ENCODE results near the gene EXOSC7. TPM values are rescaled to one million over a fixed set of nuclear protein-coding genes. Genes with fewer than 3 reads are reported as not detected.

EXOSC7 gene
- total and polyA plus RNA-seq, 2 of the 4 experiments (the other 2 are of a cell fraction), result 61.6 to 62.2 TPM

DNA sequence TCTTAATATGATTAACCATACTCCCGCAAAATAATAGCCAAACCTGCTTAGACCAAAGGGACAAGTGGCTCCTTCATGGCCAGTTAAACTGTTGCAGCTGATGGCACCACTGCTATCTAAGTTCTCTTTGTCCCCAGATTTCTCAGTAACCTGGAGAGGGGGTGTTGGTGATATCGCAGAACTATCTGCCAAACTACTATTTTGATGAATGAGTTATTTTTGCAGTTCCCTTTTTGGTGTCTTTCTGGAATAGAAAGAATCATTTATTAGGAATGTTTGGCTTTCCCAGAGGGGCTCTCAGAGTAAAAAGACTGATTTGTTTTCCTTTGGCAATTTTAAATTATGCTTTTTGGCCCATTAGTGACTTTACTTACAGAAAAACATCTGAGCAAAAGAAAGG lies 83.1 kb downstream of the EXOSC7 start:
- no peak overlapping the region for H3K9ac ChIP-seq (ENCODE audit: low read depth, low read length)
- DNase-seq (no peak), ATAC-seq (ENCODE audit: low read depth) (no peak)
- H3K4me3 ChIP-seq (ENCODE audit: insufficient read depth, low read depth, low read length), result no peak overlapping the region
- H3K23ac ChIP-seq (ENCODE audit: low read depth, low read length), result peak overlapping the region; percentile 61; the same call in 1 of the 2 replicates
- H2BK15ac ChIP-seq (ENCODE audit: low read depth, low read length), result peak overlapping the region; percentile 96
- CTCF ChIA-PET, result no interaction called here
- peak overlapping the region; percentile 52 for H3K27ac ChIP-seq (ENCODE audit: insufficient read depth, low read length)
- dilution Hi-C loops (cut with HindIII; ENCODE audit: low sequenced_read_pairs, unreplicated experiment), result no loop called here
- peak overlapping the region; percentile 93 for H2BK20ac ChIP-seq (ENCODE audit: low read depth, low read length)
- BruUV-seq (replicated peaks), result no TSS peak
- no peaks in the 10 kb centered on the region for H3K36me3 ChIP-seq (ENCODE audit: control insufficient read depth, insufficient read depth, low read length)
- peak overlapping the region; percentile 94 for H2BK120ac ChIP-seq (ENCODE audit: low read depth, low read length)
- H2AK5ac ChIP-seq (ENCODE audit: low read depth, low read length), result peak overlapping the region; percentile 87
- H4K91ac ChIP-seq (ENCODE audit: insufficient read depth, low read depth, low read length), result peak overlapping the region; percentile 83
- peaks cover 33% of the 10 kb centered on the region for H3K9me1 ChIP-seq (ENCODE audit: insufficient read depth, low read length)
- H3K56ac ChIP-seq (ENCODE audit: extremely low read depth, insufficient read depth, low read length), result no peak overlapping the region
- POLR2A ChIA-PET (ENCODE audit: unreplicated experiment), result no interaction called here
- peak overlapping the region; percentile 78 for H2BK5ac ChIP-seq (ENCODE audit: low read depth, low read length, poor library complexity, severe bottlenecking)
- peak overlapping the region; percentile 53; the same call in 1 of the 2 replicates for H3K14ac ChIP-seq (replicated peaks; ENCODE audit: low read depth, low read length)
- H4K5ac ChIP-seq (ENCODE audit: low read depth, low read length), result peak overlapping the region; percentile 72; the same call in 1 of the 2 replicates
- no peaks in the 10 kb centered on the region for H4K20me1 ChIP-seq (ENCODE audit: insufficient read depth, low read length)
- peak overlapping the region; percentile 86 for H3K4ac ChIP-seq (ENCODE audit: low read depth, low read length)
- H3K4me1 ChIP-seq (ENCODE audit: control insufficient read depth, insufficient read depth, low read length), result peaks cover 41% of the 10 kb centered on the region
- no peak overlapping the region for H2AFZ ChIP-seq (replicated peaks; ENCODE audit: low read length, poor library complexity)
- in situ Hi-C loops (cut with MboI; ENCODE audit: low sequenced_read_pairs), result loop anchor here (5.0 kb wide), 1 partner anchor 63 kb away; no protein-coding TSS in a partner anchor
- no CpG with 5 or more reads among the region's 2 CpGs for WGBS, 2 experiments (ENCODE audit: extremely low coverage in 2 of 2, insufficient read length in 1 of 2)
- no peaks in the 10 kb centered on the region for H3K9me3 ChIP-seq (ENCODE audit: control insufficient read depth, insufficient read depth, low read length)
- TF ChIP-seq RCOR1 (IDR thresholded peaks at IDR 0.05; ENCODE audit: insufficient replicate concordance, low read length), result no peak
- no peak for TF ChIP-seq CEBPB (IDR thresholded peaks at IDR 0.05; ENCODE audit: low read depth, low read length)
- TF ChIP-seq BHLHE40 (IDR thresholded peaks at IDR 0.05; ENCODE audit: low read depth, low read length), result no peak
- no peak for TF ChIP-seq SMC3 (IDR thresholded peaks at IDR 0.05; ENCODE audit: low read depth, low read length)
- TF ChIP-seq, protein P1, sequence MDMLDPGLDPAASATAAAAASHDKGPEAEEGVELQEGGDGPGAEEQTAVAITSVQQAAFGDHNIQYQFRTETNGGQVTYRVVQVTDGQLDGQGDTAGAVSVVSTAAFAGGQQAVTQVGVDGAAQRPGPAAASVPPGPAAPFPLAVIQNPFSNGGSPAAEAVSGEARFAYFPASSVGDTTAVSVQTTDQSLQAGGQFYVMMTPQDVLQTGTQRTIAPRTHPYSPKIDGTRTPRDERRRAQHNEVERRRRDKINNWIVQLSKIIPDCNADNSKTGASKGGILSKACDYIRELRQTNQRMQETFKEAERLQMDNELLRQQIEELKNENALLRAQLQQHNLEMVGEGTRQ (IDR thresholded peaks at IDR 0.05; ENCODE audit: low read depth, low read length), result no peak
- no peak for TF ChIP-seq FOS (IDR thresholded peaks at IDR 0.05; ENCODE audit: low read depth, low read length)
- no peak for TF ChIP-seq MXI1 (IDR thresholded peaks at IDR 0.05; ENCODE audit: borderline replicate concordance, low read depth, low read length)
- no peak for TF ChIP-seq MAFK (IDR thresholded peaks at IDR 0.05; ENCODE audit: low read depth, low read length)
- TF ChIP-seq, protein P2, sequence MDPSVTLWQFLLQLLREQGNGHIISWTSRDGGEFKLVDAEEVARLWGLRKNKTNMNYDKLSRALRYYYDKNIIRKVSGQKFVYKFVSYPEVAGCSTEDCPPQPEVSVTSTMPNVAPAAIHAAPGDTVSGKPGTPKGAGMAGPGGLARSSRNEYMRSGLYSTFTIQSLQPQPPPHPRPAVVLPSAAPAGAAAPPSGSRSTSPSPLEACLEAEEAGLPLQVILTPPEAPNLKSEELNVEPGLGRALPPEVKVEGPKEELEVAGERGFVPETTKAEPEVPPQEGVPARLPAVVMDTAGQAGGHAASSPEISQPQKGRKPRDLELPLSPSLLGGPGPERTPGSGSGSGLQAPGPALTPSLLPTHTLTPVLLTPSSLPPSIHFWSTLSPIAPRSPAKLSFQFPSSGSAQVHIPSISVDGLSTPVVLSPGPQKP (IDR thresholded peaks at IDR 0.05; ENCODE audit: borderline replicate concordance, low read depth, low read length), result no peak
- TF ChIP-seq MAZ (IDR thresholded peaks at IDR 0.05; ENCODE audit: borderline replicate concordance, low read depth, low read length), result no peak
- TF ChIP-seq, protein P3, sequence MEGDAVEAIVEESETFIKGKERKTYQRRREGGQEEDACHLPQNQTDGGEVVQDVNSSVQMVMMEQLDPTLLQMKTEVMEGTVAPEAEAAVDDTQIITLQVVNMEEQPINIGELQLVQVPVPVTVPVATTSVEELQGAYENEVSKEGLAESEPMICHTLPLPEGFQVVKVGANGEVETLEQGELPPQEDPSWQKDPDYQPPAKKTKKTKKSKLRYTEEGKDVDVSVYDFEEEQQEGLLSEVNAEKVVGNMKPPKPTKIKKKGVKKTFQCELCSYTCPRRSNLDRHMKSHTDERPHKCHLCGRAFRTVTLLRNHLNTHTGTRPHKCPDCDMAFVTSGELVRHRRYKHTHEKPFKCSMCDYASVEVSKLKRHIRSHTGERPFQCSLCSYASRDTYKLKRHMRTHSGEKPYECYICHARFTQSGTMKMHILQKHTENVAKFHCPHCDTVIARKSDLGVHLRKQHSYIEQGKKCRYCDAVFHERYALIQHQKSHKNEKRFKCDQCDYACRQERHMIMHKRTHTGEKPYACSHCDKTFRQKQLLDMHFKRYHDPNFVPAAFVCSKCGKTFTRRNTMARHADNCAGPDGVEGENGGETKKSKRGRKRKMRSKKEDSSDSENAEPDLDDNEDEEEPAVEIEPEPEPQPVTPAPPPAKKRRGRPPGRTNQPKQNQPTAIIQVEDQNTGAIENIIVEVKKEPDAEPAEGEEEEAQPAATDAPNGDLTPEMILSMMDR (conservative IDR thresholded peaks at IDR 0.05; ENCODE audit: low read depth, low read length), result no peak
- no peak for TF ChIP-seq NFE2L2 (IDR thresholded peaks at IDR 0.05; ENCODE audit: low read depth, low read length)
- TF ChIP-seq CHD1 (IDR thresholded peaks at IDR 0.05; ENCODE audit: low read depth, low read length), result no peak
- no peak for TF ChIP-seq RFX5 (IDR thresholded peaks at IDR 0.05; ENCODE audit: low read depth, low read length)
- no peak for TF ChIP-seq POLR2A (IDR thresholded peaks at IDR 0.05; ENCODE audit: low read depth, low read length)
- no peak for TF ChIP-seq RAD21 (IDR thresholded peaks at IDR 0.05; ENCODE audit: low read length)
- no peaks in the 10 kb centered on the region for H3K27me3 ChIP-seq (ENCODE audit: control insufficient read depth, insufficient read depth, low read length)
- H3K79me1 ChIP-seq (ENCODE audit: low read depth in 1 of 2, low read length in 2 of 2), result peaks cover 4 to 39% of the 10 kb centered on the region in 2 experiments
- H2AK9ac ChIP-seq (replicated peaks; ENCODE audit: low read depth, low read length, poor library complexity), result no peak overlapping the region
- no peak overlapping the region for H3K4me2 ChIP-seq (ENCODE audit: low read depth, low read length)
- intact Hi-C loops (cut with micrococcal nuclease), result loop anchor here (5.0 kb wide), 2 partner anchors 63 to 448 kb away; no protein-coding TSS in a partner anchor
- peak overlapping the region; percentile 86 to 93 for H4K8ac ChIP-seq (ENCODE audit: low read depth in 2 of 2, low read length in 2 of 2)
- H3K18ac ChIP-seq (ENCODE audit: low read depth, low read length), result peak overlapping the region; percentile 50

Measured in IMR-90 (cell line).